Gastrocnemius medialis (tissue), 4 donors: ENCODE measurements around the gene NT5C1A.

ENCODE experiments used
- POLR2A ChIP-seq, 2 donors: fragments of 450-650 bp; IDR thresholded peaks; one replicate each; pipeline ENCODE4 v1.6.1; 2017; ENCODE audit warnings: antibody characterized with exemption in 2 of 2, mild to moderate bottlenecking in 2 of 2, moderate library complexity in 2 of 2
- TF ChIP-seq, protein P1 (sequence below), 5 experiments: fragments of 450-650 bp in 3 of 5; fragments of 200-600 bp in 2 of 5; sonication (generic) in 2 of 5; IDR thresholded peaks in 4 of 5; conservative IDR thresholded peaks in 1 of 5; 1 replicate in 4 of 5; 2 replicates in 1 of 5; pipeline ENCODE4 v1.5.1; 2016 to 2019; ENCODE audit warnings: antibody characterized with exemption in 5 of 5, mild to moderate bottlenecking in 3 of 5, moderate library complexity in 3 of 5

- TF ChIP-seq POLR2A (IDR thresholded peaks at IDR 0.05), result no peak
- TF ChIP-seq, protein P1, sequence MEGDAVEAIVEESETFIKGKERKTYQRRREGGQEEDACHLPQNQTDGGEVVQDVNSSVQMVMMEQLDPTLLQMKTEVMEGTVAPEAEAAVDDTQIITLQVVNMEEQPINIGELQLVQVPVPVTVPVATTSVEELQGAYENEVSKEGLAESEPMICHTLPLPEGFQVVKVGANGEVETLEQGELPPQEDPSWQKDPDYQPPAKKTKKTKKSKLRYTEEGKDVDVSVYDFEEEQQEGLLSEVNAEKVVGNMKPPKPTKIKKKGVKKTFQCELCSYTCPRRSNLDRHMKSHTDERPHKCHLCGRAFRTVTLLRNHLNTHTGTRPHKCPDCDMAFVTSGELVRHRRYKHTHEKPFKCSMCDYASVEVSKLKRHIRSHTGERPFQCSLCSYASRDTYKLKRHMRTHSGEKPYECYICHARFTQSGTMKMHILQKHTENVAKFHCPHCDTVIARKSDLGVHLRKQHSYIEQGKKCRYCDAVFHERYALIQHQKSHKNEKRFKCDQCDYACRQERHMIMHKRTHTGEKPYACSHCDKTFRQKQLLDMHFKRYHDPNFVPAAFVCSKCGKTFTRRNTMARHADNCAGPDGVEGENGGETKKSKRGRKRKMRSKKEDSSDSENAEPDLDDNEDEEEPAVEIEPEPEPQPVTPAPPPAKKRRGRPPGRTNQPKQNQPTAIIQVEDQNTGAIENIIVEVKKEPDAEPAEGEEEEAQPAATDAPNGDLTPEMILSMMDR (IDR thresholded peaks at IDR 0.05 in 4 of 5, conservative IDR thresholded peaks at IDR 0.05 in 1 of 5), result no peak
These were observed 3.8 kb downstream of the NT5C1A start for GRCh38 chr1:39668111-39668510.
